Myocyte (in vitro differentiated cells): ENCODE results near the gene MAPRE2. TPM values are rescaled to one million over a fixed set of nuclear protein-coding genes. Genes with fewer than 3 reads are reported as not detected.
A peak's percentile ranks its signal among the peaks of the same experiment; 100 is the strongest.

Experiments used
- DNase-seq: peaks from one replicate; pipeline ENCODE4 v3.0.0-alpha.2; 2012; ENCODE audit warnings: low read depth
- total RNA-seq: library from RNA; depleted of rRNA; stranded (reverse); fragments of >200 nt; gene quantifications from 2 replicates; pipeline ENCODE4 v1.2.3, GENCODE V29; 2014

MAPRE2 gene
- total RNA-seq, 1 donor from 2014 or later, result 38.2 TPM

GRCh38 chr18:35032113-35032512 is 9.1 kb upstream of the MAPRE2 start:
- no peak for DNase-seq

GRCh38 chr18:35038029-35038428 is 3.2 kb upstream of the MAPRE2 start:
- no peak for DNase-seq

- no peak for DNase-seq
These were observed 2.2 kb upstream of the MAPRE2 start for GRCh38 chr18:35038881-35039491.

- DNase-seq, result no peak
These were observed 600 bp upstream of the MAPRE2 start for GRCh38 chr18:35040638-35040987.

- peak; percentile 27 for DNase-seq
These were observed 688 bp downstream of the MAPRE2 start for GRCh38 chr18:35041815-35042387.

- DNase-seq, result no peak
These were observed 1.3 kb downstream of the MAPRE2 start for GRCh38 chr18:35042389-35043071.

GRCh38 chr18:35043207-35043606 is 2.0 kb downstream of the MAPRE2 start:
- DNase-seq, result no peak

GRCh38 chr18:35045121-35045520 is 3.9 kb downstream of the MAPRE2 start:
- DNase-seq, result no peak

GRCh38 chr18:35045806-35046205 is 4.6 kb downstream of the MAPRE2 start:
- DNase-seq, result no peak

GRCh38 chr18:35047697-35048292 is 6.6 kb downstream of the MAPRE2 start:
- DNase-seq, result no peak

- DNase-seq, result no peak
These were observed 8.2 kb downstream of the MAPRE2 start for GRCh38 chr18:35049111-35050027.

GRCh38 chr18:35050028-35050546 is 8.9 kb downstream of the MAPRE2 start:
- no peak for DNase-seq

GRCh38 chr18:35050705-35051195 is 9.5 kb downstream of the MAPRE2 start:
- DNase-seq, result no peak

GRCh38 chr18:35051641-35052377 is 10.6 kb downstream of the MAPRE2 start:
- DNase-seq, result no peak

- no peak for DNase-seq
These were observed 13.2 kb downstream of the MAPRE2 start for GRCh38 chr18:35054401-35054800.

GRCh38 chr18:35055105-35055504 is 13.9 kb downstream of the MAPRE2 start:
- DNase-seq, result no peak

- DNase-seq, result no peak
These were observed 14.5 kb downstream of the MAPRE2 start for GRCh38 chr18:35055726-35056125.

GRCh38 chr18:35059280-35059927 is 18.2 kb downstream of the MAPRE2 start:
- no peak for DNase-seq

GRCh38 chr18:35060122-35060815 is 19.1 kb downstream of the MAPRE2 start:
- DNase-seq, result no peak
